Stimulated activated CD4-positive, alpha-beta T cell treated with anti-CD3 and anti-CD28 coated beads, Interleukin-12 subunit alpha, Interleukin-12 subunit beta, amount 100 ng/mL, for 4 hours (primary cell): ENCODE measurements around the gene WLS.

Source experiments
- DNase-seq: peaks from one replicate; pipeline ENCODE4 v3.0.0-alpha.2; 2020

The WLS gene

DNA sequence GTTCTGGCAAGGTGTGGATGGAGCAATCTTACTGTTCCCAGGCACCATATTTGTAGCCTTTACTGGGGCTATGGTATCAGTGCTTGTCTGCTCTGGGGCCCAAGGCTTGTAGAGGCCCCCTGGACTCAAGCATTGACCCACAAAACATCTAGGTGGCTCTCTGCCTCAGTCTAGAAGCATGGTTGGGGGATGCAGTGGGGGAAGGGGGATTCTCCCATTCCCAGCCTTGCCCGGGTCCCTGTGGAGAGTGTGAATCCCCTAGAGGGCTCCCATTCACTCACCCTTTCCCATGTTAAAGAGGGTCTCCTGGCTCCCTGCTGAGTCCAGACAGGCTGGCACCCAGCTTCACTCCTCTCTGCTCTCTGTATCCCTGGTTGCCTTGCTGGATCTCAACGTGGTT, 153.7 kb downstream of the WLS start:
- DNase-seq: no peak
